ENCODE data around the gene SRSF10. TPM values are rescaled to one million over a fixed set of nuclear protein-coding genes. Genes with fewer than 3 reads are reported as not detected.
"Not testable (repeated sequence)": the region's sequence is repeated elsewhere in the genome, so short reads cannot be mapped to it uniquely, and the experiment has no call there.

SRSF10 gene
- polyA plus RNA-seq, result 10 to 100 TPM; 27.4 to 61.7 (median 56.8) TPM

GRCh38 chr1:23979881-23980727 lies at the start of gene SRSF10:
SRSF10 (minus strand) TSS chr1:23980327; CDS start chr1:23980255, 72 bp downstream.
- peak within 1 kb of the TSS; percentile 88 for H3K27ac ChIP-seq (ENCODE audit: low read depth, low read length)
- 0% methylated on average over 68 to 84 of the region's 84 CpGs for WGBS, 3 donors

- WGBS, 3 donors, result 75 to 83% (median 79%) methylated on average over 4 of the region's 4 CpGs
- no peak overlapping the region for H3K27ac ChIP-seq (ENCODE audit: low read depth, low read length)
Observed at GRCh38 chr1:24027838-24028468, 47.8 kb upstream of the SRSF10 start.

GRCh38 chr1:24022581-24023361 lies 42.6 kb upstream of the SRSF10 start:
- 69 to 82% (median 81%) methylated on average over 4 of the region's 4 CpGs for WGBS, 3 donors
- no peak overlapping the region for H3K27ac ChIP-seq (ENCODE audit: low read depth, low read length)

GRCh38 chr1:24021403-24022266 lies 41.5 kb upstream of the SRSF10 start:
- WGBS, 3 donors, result 26 to 86% (median 86%) methylated on average over 7 of the region's 7 CpGs

GRCh38 chr1:24020470-24020869 lies 40.3 kb upstream of the SRSF10 start:
- 78 to 95% (median 84%) methylated on average over 3 of the region's 3 CpGs for WGBS, 3 donors
- H3K27ac ChIP-seq (ENCODE audit: low read depth, low read length), result no peak overlapping the region

More at GRCh38 chr1:24021403-24022266, 41.5 kb upstream of the SRSF10 start:
- H3K27ac ChIP-seq (ENCODE audit: low read depth, low read length), result no peak overlapping the region

- no peak overlapping the region for H3K27ac ChIP-seq (ENCODE audit: low read depth, low read length)
- WGBS, 3 donors, result 59 to 89% (median 64%) methylated on average over 5 of the region's 5 CpGs
Observed at GRCh38 chr1:24020025-24020424, 39.9 kb upstream of the SRSF10 start.

GRCh38 chr1:24018611-24019580 lies 38.8 kb upstream of the SRSF10 start:
- H3K27ac ChIP-seq (ENCODE audit: low read depth, low read length), result peak overlapping the region; percentile 36
- 27 to 52% (median 44%) methylated on average over 20 of the region's 20 CpGs for WGBS, 3 donors

GRCh38 chr1:24015221-24016210 lies 35.4 kb upstream of the SRSF10 start:
- 33 to 45% (median 34%) methylated on average over 6 of the region's 6 CpGs for WGBS, 3 donors
- peak overlapping the region; percentile 43 for H3K27ac ChIP-seq (ENCODE audit: low read depth, low read length)

GRCh38 chr1:24012878-24013277 lies 32.8 kb upstream of the SRSF10 start:
- H3K27ac ChIP-seq (ENCODE audit: low read depth, low read length), result not testable (repeated sequence)
- WGBS, 3 donors, result 97 to 99% (median 97%) methylated on average over 8 of the region's 8 CpGs

- no peak overlapping the region for H3K27ac ChIP-seq (ENCODE audit: low read depth, low read length)
- 22 to 75% (median 70%) methylated on average over 3 of the region's 5 CpGs for WGBS, 3 donors
Observed at GRCh38 chr1:24010650-24011049, 30.5 kb upstream of the SRSF10 start.

- no peak overlapping the region for H3K27ac ChIP-seq (ENCODE audit: low read depth, low read length)
Observed at GRCh38 chr1:24009406-24009805, 29.3 kb upstream of the SRSF10 start.

GRCh38 chr1:24008574-24009184 lies 28.6 kb upstream of the SRSF10 start:
- 21 to 68% (median 26%) methylated on average over 2 to 3 of the region's 3 CpGs for WGBS, 3 donors
- not testable (repeated sequence) for H3K27ac ChIP-seq (ENCODE audit: low read depth, low read length)

More at GRCh38 chr1:24009406-24009805, 29.3 kb upstream of the SRSF10 start:
- 75 to 84% (median 75%) methylated on average over 1 of the region's 1 CpG for WGBS, 3 donors

GRCh38 chr1:24007079-24007478 lies 27.0 kb upstream of the SRSF10 start:
- no peak overlapping the region for H3K27ac ChIP-seq (ENCODE audit: low read depth, low read length)

- no peak overlapping the region for H3K27ac ChIP-seq (ENCODE audit: low read depth, low read length)
- 95 to 98% (median 97%) methylated on average over 3 of the region's 3 CpGs for WGBS, 3 donors
Observed at GRCh38 chr1:24005163-24005562, 25.0 kb upstream of the SRSF10 start.

GRCh38 chr1:24004132-24004531 lies 24.0 kb upstream of the SRSF10 start:
- no peak overlapping the region for H3K27ac ChIP-seq (ENCODE audit: low read depth, low read length)
- 92 to 99% (median 92%) methylated on average over 5 of the region's 5 CpGs for WGBS, 3 donors
